ENCODE measurements around the gene RAB33A. TPM values are rescaled to one million over a fixed set of nuclear protein-coding genes. Genes with fewer than 3 reads are reported as not detected.

Gene RAB33A
- total and polyA plus RNA-seq, 3 experiments from 2014 or later: 9.0 to 11.0 (median 10.6) TPM

GRCh38 chrX:130165181-130165702, 6.5 kb upstream of the RAB33A start:
- Mint-ChIP-seq H3K36me3 (peaks cover 0 to 15% (median 0%) of the 10 kb centered on the region in 3 donors), H3K4me3 (peak overlapping the region; percentile 89 to 98 (median 94)), H3K4me1 (peaks cover 14 to 43% (median 39%) of the 10 kb centered on the region in 3 donors), H3K27ac (peak overlapping the region; percentile 80 to 94 (median 90)), H3K27me3 (peaks cover 0 to 4% of the 10 kb centered on the region in 2 donors), H3K9me3 (no peaks in the 10 kb centered on the region)
- no peaks in the 10 kb centered on the region for H3K9me3 ChIP-seq (ENCODE audit: low read length)
- POLR2A ChIA-PET: interaction anchor here (0.9 to 1.3 kb wide), 3 partner anchors 46 to 81 kb away, joined by 4 to 6 read pairs (median 5); no protein-coding TSS in a partner anchor
- H3K27me3 ChIP-seq (ENCODE audit: insufficient read depth, low read length, poor library complexity, severe bottlenecking): no peaks in the 10 kb centered on the region
- peak overlapping the region; percentile 63 for H3K27ac ChIP-seq (ENCODE audit: low read depth, low read length)
- no peaks in the 10 kb centered on the region for H3K36me3 ChIP-seq (ENCODE audit: insufficient read depth, low read length)
- CTCF ChIA-PET: interaction anchor here (1.0 to 1.2 kb wide), 2 partner anchors 22 to 83 kb away, joined by 3 to 4 read pairs; no protein-coding TSS in a partner anchor
- peak overlapping the region; percentile 68 for H3K4me3 ChIP-seq (ENCODE audit: low read length)
- peaks cover 11% of the 10 kb centered on the region for H3K4me1 ChIP-seq (ENCODE audit: insufficient read depth, low read length)
- peak in 1 of 5 donors; percentile 9 for DNase-seq

- POLR2A ChIA-PET: interaction anchor here (0.9 to 1.3 kb wide), 3 partner anchors 47 to 81 kb away, joined by 4 to 6 read pairs (median 5); no protein-coding TSS in a partner anchor
- peaks cover 0 to 16% (median 0%) of the 10 kb centered on the region in 3 donors for H3K36me3 Mint-ChIP-seq
- H3K36me3 ChIP-seq (ENCODE audit: insufficient read depth, low read length): no peaks in the 10 kb centered on the region
Measured at GRCh38 chrX:130165703-130166502, 5.9 kb upstream of the RAB33A start, which contains the start of gene AIFM1. Gene AIFM1, minus strand, starts transcription at chrX:130165841. Its CDS starts 185 bp downstream, at chrX:130165656.

GRCh38 chrX:130166503-130166777, 5.3 kb upstream of the RAB33A start:
- peak overlapping the region; percentile 63 for H3K27ac ChIP-seq (ENCODE audit: low read depth, low read length)
- H3K4me1 ChIP-seq (ENCODE audit: insufficient read depth, low read length): peaks cover 11% of the 10 kb centered on the region
- peak overlapping the region; percentile 68 for H3K4me3 ChIP-seq (ENCODE audit: low read length)
- no peaks in the 10 kb centered on the region for H3K27me3 ChIP-seq (ENCODE audit: insufficient read depth, low read length, poor library complexity, severe bottlenecking)
- H3K27me3 Mint-ChIP-seq: peaks cover 0 to 4% of the 10 kb centered on the region in 2 donors
- ChIA-PET POLR2A (no interaction called here), CTCF (no interaction called here)
- H3K4me3 Mint-ChIP-seq: peak overlapping the region; percentile 89 to 98 (median 94)
- peaks cover 19 to 49% (median 44%) of the 10 kb centered on the region in 3 donors for H3K4me1 Mint-ChIP-seq
- DNase-seq: no peak
- no peaks in the 10 kb centered on the region for H3K9me3 Mint-ChIP-seq
- H3K36me3 Mint-ChIP-seq: peaks cover 0 to 18% (median 0%) of the 10 kb centered on the region in 3 donors
- H3K9me3 ChIP-seq (ENCODE audit: low read length): no peaks in the 10 kb centered on the region
- peak overlapping the region; percentile 80 to 94 (median 90) for H3K27ac Mint-ChIP-seq
- no peaks in the 10 kb centered on the region for H3K36me3 ChIP-seq (ENCODE audit: insufficient read depth, low read length)

More at GRCh38 chrX:130165703-130166502, 5.9 kb upstream of the RAB33A start, which contains the start of gene AIFM1:
- Histone ChIP-seq H3K4me1 (ENCODE audit: insufficient read depth, low read length) (peaks cover 11% of the 10 kb centered on the region), H3K9me3 (ENCODE audit: low read length) (no peaks in the 10 kb centered on the region), H3K27me3 (ENCODE audit: insufficient read depth, low read length, poor library complexity, severe bottlenecking) (no peaks in the 10 kb centered on the region), H3K27ac (ENCODE audit: low read depth, low read length) (peak within 1 kb of the TSS; percentile 63), H3K4me3 (ENCODE audit: low read length) (peak within 1 kb of the TSS; percentile 68)
- Mint-ChIP-seq H3K9me3 (no peaks in the 10 kb centered on the region), H3K27ac (peak within 1 kb of the TSS; percentile 80 to 94 (median 90)), H3K4me1 (peaks cover 18 to 47% (median 44%) of the 10 kb centered on the region in 3 donors), H3K27me3 (peaks cover 0 to 4% of the 10 kb centered on the region in 2 donors), H3K4me3 (peak within 1 kb of the TSS; percentile 89 to 98 (median 94))
- CTCF ChIA-PET: interaction anchor here (1.0 to 1.2 kb wide), 2 partner anchors 23 to 84 kb away, joined by 3 to 4 read pairs; no protein-coding TSS in a partner anchor
- DNase-seq: peak; percentile 79 to 93 (median 86)

- Mint-ChIP-seq H3K9me3 (no peaks in the 10 kb centered on the region), H3K4me1 (peaks cover 19 to 47% (median 42%) of the 10 kb centered on the region in 3 donors), H3K27me3 (peaks cover 0 to 4% of the 10 kb centered on the region in 2 donors), H3K36me3 (peaks cover 0 to 16% (median 0%) of the 10 kb centered on the region in 3 donors), H3K4me3 (peak overlapping the region; percentile 89 to 98 (median 94)), H3K27ac (peak overlapping the region in 6 of 8 donors; percentile 5 to 94 (median 80))
- no peaks in the 10 kb centered on the region for H3K9me3 ChIP-seq (ENCODE audit: low read length)
- H3K4me1 ChIP-seq (ENCODE audit: insufficient read depth, low read length): peaks cover 11% of the 10 kb centered on the region
- CTCF ChIA-PET: no interaction called here
- no peak for DNase-seq
- no peak overlapping the region for H3K4me3 ChIP-seq (ENCODE audit: low read length)
- H3K36me3 ChIP-seq (ENCODE audit: insufficient read depth, low read length): no peaks in the 10 kb centered on the region
- H3K27me3 ChIP-seq (ENCODE audit: insufficient read depth, low read length, poor library complexity, severe bottlenecking): no peaks in the 10 kb centered on the region
- H3K27ac ChIP-seq (ENCODE audit: low read depth, low read length): peak overlapping the region; percentile 63
- POLR2A ChIA-PET: no interaction called here
Measured at GRCh38 chrX:130167040-130167439, 4.7 kb upstream of the RAB33A start.

GRCh38 chrX:130170752-130171445, 863 bp upstream of the RAB33A start:
- Histone ChIP-seq H3K36me3 (ENCODE audit: insufficient read depth, low read length) (no peaks in the 10 kb centered on the region), H3K27ac (ENCODE audit: low read depth, low read length) (peak overlapping the region; percentile 47), H3K27me3 (ENCODE audit: insufficient read depth, low read length, poor library complexity, severe bottlenecking) (no peaks in the 10 kb centered on the region), H3K9me3 (ENCODE audit: low read length) (no peaks in the 10 kb centered on the region), H3K4me3 (ENCODE audit: low read length) (peak overlapping the region; percentile 78), H3K4me1 (ENCODE audit: insufficient read depth, low read length) (peaks cover 27% of the 10 kb centered on the region)
- H3K36me3 Mint-ChIP-seq: peaks cover 0 to 12% (median 0%) of the 10 kb centered on the region in 3 donors
- ChIA-PET CTCF (interaction anchor here (1.1 to 3.2 kb wide), 9 partner anchors 15 to 245 kb away, joined by 3 to 14 read pairs (median 3); no protein-coding TSS in a partner anchor), POLR2A (interaction anchor here (0.9 to 1.1 kb wide), 2 partner anchors 79 to 87 kb away, joined by 3 to 4 read pairs; no protein-coding TSS in a partner anchor)
- H3K4me3 Mint-ChIP-seq: peak overlapping the region; percentile 86 to 96 (median 90)
- DNase-seq: peak; percentile 45 to 75 (median 63)
- H3K9me3 Mint-ChIP-seq: no peaks in the 10 kb centered on the region
- H3K4me1 Mint-ChIP-seq: peaks cover 29 to 48% (median 41%) of the 10 kb centered on the region in 3 donors
- peaks cover 0 to 6% of the 10 kb centered on the region in 2 donors for H3K27me3 Mint-ChIP-seq
- peak overlapping the region; percentile 78 to 94 (median 88) for H3K27ac Mint-ChIP-seq

- Histone ChIP-seq H3K4me3 (ENCODE audit: low read length) (peak overlapping the region; percentile 78), H3K9me3 (ENCODE audit: low read length) (no peaks in the 10 kb centered on the region), H3K27ac (ENCODE audit: low read depth, low read length) (peak overlapping the region; percentile 69), H3K4me1 (ENCODE audit: insufficient read depth, low read length) (peaks cover 34% of the 10 kb centered on the region), H3K27me3 (ENCODE audit: insufficient read depth, low read length, poor library complexity, severe bottlenecking) (no peaks in the 10 kb centered on the region), H3K36me3 (ENCODE audit: insufficient read depth, low read length) (no peaks in the 10 kb centered on the region)
- peaks cover 0 to 11% (median 0%) of the 10 kb centered on the region in 3 donors for H3K36me3 Mint-ChIP-seq
- H3K27me3 Mint-ChIP-seq: peaks cover 0 to 13% of the 10 kb centered on the region in 2 donors
- DNase-seq: no peak
- H3K4me1 Mint-ChIP-seq: peaks cover 34 to 50% (median 40%) of the 10 kb centered on the region in 3 donors
- POLR2A ChIA-PET: interaction anchor here (0.9 kb wide), 1 partner anchor 80 kb away, joined by 4 read pairs; no protein-coding TSS in a partner anchor
- CTCF ChIA-PET: interaction anchor here (1.1 to 3.2 kb wide), 9 partner anchors 10 to 247 kb away, joined by 3 to 14 read pairs (median 4); no protein-coding TSS in a partner anchor
- peak overlapping the region; percentile 86 to 96 (median 90) for H3K4me3 Mint-ChIP-seq
- no peaks in the 10 kb centered on the region for H3K9me3 Mint-ChIP-seq
- H3K27ac Mint-ChIP-seq: peak overlapping the region; percentile 61 to 95 (median 88)
Measured at GRCh38 chrX:130172127-130172845, 524 bp downstream of the RAB33A start.

All from CD8-positive, alpha-beta memory T cell (primary cell).